HS-5 (cell line): ENCODE measurements around the gene TMCO2.
"Not testable (repeated sequence)": the region's sequence is repeated elsewhere in the genome, so short reads cannot be mapped to it uniquely, and the experiment has no call there.

ENCODE experiments used
- DNase-seq: peaks from one replicate; pipeline ENCODE4 v3.0.0-alpha.2; 2012; ENCODE audit warnings: low read depth

Gene TMCO2

GRCh38 chr1:40247655-40248054, at the start of gene TMCO2:
TMCO2 (plus strand) TSS chr1:40247937; CDS start chr1:40247994, 57 bp downstream.
- no peak for DNase-seq

GRCh38 chr1:40199126-40199525, 48.6 kb upstream of the TMCO2 start:
- DNase-seq, result no peak

GRCh38 chr1:40204856-40205255, 42.9 kb upstream of the TMCO2 start:
- DNase-seq, result no peak

GRCh38 chr1:40210511-40211204, 37.1 kb upstream of the TMCO2 start:
- no peak for DNase-seq

GRCh38 chr1:40218333-40218732, 29.4 kb upstream of the TMCO2 start:
- DNase-seq, result no peak

- not testable (repeated sequence) for DNase-seq
Observed at GRCh38 chr1:40221471-40221905, 26.2 kb upstream of the TMCO2 start.

- no peak for DNase-seq
Observed at GRCh38 chr1:40221977-40222772, 25.6 kb upstream of the TMCO2 start.

GRCh38 chr1:40224040-40224439, 23.7 kb upstream of the TMCO2 start:
- DNase-seq, result no peak

GRCh38 chr1:40226192-40226591, 21.5 kb upstream of the TMCO2 start:
- DNase-seq, result no peak

- DNase-seq, result no peak
Observed at GRCh38 chr1:40232444-40232843, 15.3 kb upstream of the TMCO2 start.

- DNase-seq, result no peak
Observed at GRCh38 chr1:40239626-40240025, 8.1 kb upstream of the TMCO2 start.

GRCh38 chr1:40240390-40240789, 7.3 kb upstream of the TMCO2 start:
- DNase-seq, result no peak

GRCh38 chr1:40241362-40241761, 6.4 kb upstream of the TMCO2 start:
- DNase-seq, result no peak

GRCh38 chr1:40243351-40243750, 4.4 kb upstream of the TMCO2 start:
- no peak for DNase-seq

- DNase-seq, result no peak
Observed at GRCh38 chr1:40244138-40244744, 3.5 kb upstream of the TMCO2 start.

- no peak for DNase-seq
Observed at GRCh38 chr1:40245686-40246085, 2.1 kb upstream of the TMCO2 start.

- DNase-seq, result no peak
Observed at GRCh38 chr1:40248412-40248811, 675 bp downstream of the TMCO2 start.

- no peak for DNase-seq
Observed at GRCh38 chr1:40251456-40251855, 3.7 kb downstream of the TMCO2 start.

- no peak for DNase-seq
Observed at GRCh38 chr1:40252601-40253000, 4.9 kb downstream of the TMCO2 start.

- DNase-seq, result no peak
Observed at GRCh38 chr1:40255231-40255630, 7.5 kb downstream of the TMCO2 start.

GRCh38 chr1:40256401-40257084, 8.8 kb downstream of the TMCO2 start:
- DNase-seq, result no peak

GRCh38 chr1:40257313-40257687, 9.6 kb downstream of the TMCO2 start:
- DNase-seq, result no peak
